Measurements from ENCODE around the gene PRKAG2. TPM values are rescaled to one million over a fixed set of nuclear protein-coding genes. Genes with fewer than 3 reads are reported as not detected.

Gene PRKAG2
- total and polyA plus RNA-seq, 2 experiments from 2014 or later = 9.1 to 14.9 TPM

DNA sequence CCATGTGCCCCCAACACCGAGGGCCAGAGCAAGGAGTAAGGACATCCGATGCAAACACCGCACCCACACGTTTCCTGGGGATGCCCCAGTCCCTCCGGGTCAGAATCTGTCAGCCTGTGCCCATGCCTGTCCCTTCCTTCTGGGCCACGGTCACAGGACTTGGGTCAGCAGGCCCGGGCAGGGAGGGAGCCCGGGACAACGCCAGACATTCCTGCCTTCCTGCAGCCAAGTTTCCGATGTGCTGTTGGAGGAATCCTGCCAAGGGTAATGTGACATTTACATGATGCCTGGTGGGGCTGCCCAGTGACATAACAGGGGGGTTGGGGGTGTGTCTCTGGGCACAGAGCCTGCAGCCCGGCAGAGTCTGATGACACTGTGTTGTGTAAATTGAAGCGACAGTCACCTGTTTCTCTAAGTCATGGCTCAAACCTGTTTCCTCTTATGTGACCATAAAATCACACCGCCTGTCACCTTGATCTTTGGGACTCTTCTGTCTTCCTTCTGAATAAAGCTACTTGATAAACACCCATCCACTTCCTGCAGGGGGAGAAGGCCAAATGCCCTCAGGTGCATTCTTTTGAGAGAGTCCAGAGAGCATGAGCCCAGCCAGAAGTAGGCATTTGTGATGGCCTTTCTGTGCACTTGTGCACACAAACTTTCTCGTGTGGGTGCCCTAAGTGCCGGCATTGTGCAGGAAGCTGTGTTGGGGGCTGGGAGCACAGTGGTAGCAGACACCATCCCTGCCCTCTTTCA, 181.9 kb downstream of the PRKAG2 start:
- Histone ChIP-seq H3K4me3 (no peak overlapping the region), H3K27me3 (ENCODE audit: insufficient read depth) (no peaks in the 10 kb centered on the region), H3K4me2 (no peak overlapping the region), H3K27ac (ENCODE audit: low read depth) (no peak overlapping the region), H3K79me2 (replicated peaks; ENCODE audit: insufficient read depth) (no peaks in the 10 kb centered on the region), H2AFZ (no peak overlapping the region), H3K9me2 (ENCODE audit: insufficient read depth) (no peaks in the 10 kb centered on the region), H3K4me1 (ENCODE audit: insufficient read depth) (no peaks in the 10 kb centered on the region; the same call in 1 of the 2 replicates), H3K36me3 (ENCODE audit: insufficient read depth) (no peaks in the 10 kb centered on the region), H3F3A (replicated peaks; ENCODE audit: low read depth) (no peaks in the 10 kb centered on the region), H4K20me1 (replicated peaks; ENCODE audit: insufficient read depth) (no peaks in the 10 kb centered on the region)
- TF ChIP-seq ZNF331 (CRISPR knock-in tag; IDR thresholded peaks at IDR 0.05; ENCODE audit: low read depth) (no peak), CREB1 (CRISPR knock-in tag; IDR thresholded peaks at IDR 0.05; ENCODE audit: low read depth) (no peak), POLR2AphosphoS5 (IDR thresholded peaks at IDR 0.05; ENCODE audit: low read depth) (no peak), JUNB (IDR thresholded peaks at IDR 0.05; ENCODE audit: unreplicated experiment) (no peak), ZNF114 (CRISPR knock-in tag; IDR thresholded peaks at IDR 0.05) (no peak), EZH2 (IDR thresholded peaks at IDR 0.05; ENCODE audit: low read depth, unreplicated experiment) (no peak), NANOG (IDR thresholded peaks at IDR 0.05; ENCODE audit: borderline replicate concordance) (no peak), STAT1 (IDR thresholded peaks at IDR 0.05; ENCODE audit: unreplicated experiment) (no peak)
- TF ChIP-seq, protein P1, sequence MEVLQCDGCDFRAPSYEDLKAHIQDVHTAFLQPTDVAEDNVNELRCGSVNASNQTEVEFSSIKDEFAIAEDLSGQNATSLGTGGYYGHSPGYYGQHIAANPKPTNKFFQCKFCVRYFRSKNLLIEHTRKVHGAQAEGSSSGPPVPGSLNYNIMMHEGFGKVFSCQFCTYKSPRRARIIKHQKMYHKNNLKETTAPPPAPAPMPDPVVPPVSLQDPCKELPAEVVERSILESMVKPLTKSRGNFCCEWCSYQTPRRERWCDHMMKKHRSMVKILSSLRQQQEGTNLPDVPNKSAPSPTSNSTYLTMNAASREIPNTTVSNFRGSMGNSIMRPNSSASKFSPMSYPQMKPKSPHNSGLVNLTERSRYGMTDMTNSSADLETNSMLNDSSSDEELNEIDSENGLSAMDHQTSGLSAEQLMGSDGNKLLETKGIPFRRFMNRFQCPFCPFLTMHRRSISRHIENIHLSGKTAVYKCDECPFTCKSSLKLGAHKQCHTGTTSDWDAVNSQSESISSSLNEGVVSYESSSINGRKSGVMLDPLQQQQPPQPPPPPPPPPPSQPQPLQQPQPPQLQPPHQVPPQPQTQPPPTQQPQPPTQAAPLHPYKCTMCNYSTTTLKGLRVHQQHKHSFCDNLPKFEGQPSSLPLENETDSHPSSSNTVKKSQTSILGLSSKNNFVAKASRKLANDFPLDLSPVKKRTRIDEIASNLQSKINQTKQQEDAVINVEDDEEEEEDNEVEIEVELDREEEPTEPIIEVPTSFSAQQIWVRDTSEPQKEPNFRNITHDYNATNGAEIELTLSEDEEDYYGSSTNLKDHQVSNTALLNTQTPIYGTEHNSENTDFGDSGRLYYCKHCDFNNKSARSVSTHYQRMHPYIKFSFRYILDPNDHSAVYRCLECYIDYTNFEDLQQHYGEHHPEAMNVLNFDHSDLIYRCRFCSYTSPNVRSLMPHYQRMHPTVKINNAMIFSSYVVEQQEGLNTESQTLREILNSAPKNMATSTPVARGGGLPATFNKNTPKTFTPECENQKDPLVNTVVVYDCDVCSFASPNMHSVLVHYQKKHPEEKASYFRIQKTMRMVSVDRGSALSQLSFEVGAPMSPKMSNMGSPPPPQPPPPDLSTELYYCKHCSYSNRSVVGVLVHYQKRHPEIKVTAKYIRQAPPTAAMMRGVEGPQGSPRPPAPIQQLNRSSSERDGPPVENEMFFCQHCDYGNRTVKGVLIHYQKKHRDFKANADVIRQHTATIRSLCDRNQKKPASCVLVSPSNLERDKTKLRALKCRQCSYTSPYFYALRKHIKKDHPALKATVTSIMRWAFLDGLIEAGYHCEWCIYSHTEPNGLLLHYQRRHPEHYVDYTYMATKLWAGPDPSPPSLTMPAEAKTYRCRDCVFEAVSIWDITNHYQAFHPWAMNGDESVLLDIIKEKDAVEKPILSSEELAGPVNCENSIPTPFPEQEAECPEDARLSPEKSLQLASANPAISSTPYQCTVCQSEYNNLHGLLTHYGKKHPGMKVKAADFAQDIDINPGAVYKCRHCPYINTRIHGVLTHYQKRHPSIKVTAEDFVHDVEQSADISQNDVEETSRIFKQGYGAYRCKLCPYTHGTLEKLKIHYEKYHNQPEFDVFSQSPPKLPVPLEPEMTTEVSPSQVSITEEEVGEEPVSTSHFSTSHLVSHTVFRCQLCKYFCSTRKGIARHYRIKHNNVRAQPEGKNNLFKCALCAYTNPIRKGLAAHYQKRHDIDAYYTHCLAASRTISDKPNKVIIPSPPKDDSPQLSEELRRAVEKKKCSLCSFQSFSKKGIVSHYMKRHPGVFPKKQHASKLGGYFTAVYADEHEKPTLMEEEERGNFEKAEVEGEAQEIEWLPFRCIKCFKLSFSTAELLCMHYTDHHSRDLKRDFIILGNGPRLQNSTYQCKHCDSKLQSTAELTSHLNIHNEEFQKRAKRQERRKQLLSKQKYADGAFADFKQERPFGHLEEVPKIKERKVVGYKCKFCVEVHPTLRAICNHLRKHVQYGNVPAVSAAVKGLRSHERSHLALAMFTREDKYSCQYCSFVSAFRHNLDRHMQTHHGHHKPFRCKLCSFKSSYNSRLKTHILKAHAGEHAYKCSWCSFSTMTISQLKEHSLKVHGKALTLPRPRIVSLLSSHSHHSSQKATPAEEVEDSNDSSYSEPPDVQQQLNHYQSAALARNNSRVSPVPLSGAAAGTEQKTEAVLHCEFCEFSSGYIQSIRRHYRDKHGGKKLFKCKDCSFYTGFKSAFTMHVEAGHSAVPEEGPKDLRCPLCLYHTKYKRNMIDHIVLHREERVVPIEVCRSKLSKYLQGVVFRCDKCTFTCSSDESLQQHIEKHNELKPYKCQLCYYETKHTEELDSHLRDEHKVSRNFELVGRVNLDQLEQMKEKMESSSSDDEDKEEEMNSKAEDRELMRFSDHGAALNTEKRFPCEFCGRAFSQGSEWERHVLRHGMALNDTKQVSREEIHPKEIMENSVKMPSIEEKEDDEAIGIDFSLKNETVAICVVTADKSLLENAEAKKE (CRISPR knock-in tag; IDR thresholded peaks at IDR 0.05) = no peak
- TF ChIP-seq, protein P2, sequence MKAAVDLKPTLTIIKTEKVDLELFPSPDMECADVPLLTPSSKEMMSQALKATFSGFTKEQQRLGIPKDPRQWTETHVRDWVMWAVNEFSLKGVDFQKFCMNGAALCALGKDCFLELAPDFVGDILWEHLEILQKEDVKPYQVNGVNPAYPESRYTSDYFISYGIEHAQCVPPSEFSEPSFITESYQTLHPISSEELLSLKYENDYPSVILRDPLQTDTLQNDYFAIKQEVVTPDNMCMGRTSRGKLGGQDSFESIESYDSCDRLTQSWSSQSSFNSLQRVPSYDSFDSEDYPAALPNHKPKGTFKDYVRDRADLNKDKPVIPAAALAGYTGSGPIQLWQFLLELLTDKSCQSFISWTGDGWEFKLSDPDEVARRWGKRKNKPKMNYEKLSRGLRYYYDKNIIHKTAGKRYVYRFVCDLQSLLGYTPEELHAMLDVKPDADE (IDR thresholded peaks at IDR 0.05) = no peak
- TF ChIP-seq, protein P3, sequence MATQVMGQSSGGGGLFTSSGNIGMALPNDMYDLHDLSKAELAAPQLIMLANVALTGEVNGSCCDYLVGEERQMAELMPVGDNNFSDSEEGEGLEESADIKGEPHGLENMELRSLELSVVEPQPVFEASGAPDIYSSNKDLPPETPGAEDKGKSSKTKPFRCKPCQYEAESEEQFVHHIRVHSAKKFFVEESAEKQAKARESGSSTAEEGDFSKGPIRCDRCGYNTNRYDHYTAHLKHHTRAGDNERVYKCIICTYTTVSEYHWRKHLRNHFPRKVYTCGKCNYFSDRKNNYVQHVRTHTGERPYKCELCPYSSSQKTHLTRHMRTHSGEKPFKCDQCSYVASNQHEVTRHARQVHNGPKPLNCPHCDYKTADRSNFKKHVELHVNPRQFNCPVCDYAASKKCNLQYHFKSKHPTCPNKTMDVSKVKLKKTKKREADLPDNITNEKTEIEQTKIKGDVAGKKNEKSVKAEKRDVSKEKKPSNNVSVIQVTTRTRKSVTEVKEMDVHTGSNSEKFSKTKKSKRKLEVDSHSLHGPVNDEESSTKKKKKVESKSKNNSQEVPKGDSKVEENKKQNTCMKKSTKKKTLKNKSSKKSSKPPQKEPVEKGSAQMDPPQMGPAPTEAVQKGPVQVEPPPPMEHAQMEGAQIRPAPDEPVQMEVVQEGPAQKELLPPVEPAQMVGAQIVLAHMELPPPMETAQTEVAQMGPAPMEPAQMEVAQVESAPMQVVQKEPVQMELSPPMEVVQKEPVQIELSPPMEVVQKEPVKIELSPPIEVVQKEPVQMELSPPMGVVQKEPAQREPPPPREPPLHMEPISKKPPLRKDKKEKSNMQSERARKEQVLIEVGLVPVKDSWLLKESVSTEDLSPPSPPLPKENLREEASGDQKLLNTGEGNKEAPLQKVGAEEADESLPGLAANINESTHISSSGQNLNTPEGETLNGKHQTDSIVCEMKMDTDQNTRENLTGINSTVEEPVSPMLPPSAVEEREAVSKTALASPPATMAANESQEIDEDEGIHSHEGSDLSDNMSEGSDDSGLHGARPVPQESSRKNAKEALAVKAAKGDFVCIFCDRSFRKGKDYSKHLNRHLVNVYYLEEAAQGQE (IDR thresholded peaks at IDR 0.05; ENCODE audit: unreplicated experiment) = no peak
- Mint-ChIP-seq H3K9me3 (no peaks in the 10 kb centered on the region; the same call in 1 of the 3 replicates), H3K4me3 (no peak overlapping the region), H3K27ac (no peak overlapping the region), H3K27me3 (ENCODE audit: insufficient read depth, low read depth, poor library complexity) (peaks cover 10% of the 10 kb centered on the region), H3K36me3 (ENCODE audit: low read depth) (no peaks in the 10 kb centered on the region; the same call in 2 of the 3 replicates), H3K4me1 (peaks cover 21% of the 10 kb centered on the region)
- ATAC-seq (no peak), DNase-seq (ENCODE audit: low spot score) (no peak)
